ENCODE measurements around the gene LRRTM4. TPM values are rescaled to one million over a fixed set of nuclear protein-coding genes. Genes with fewer than 3 reads are reported as not detected.
A peak's percentile ranks its signal among the peaks of the same experiment; 100 is the strongest.

Gene LRRTM4
- total and polyA plus RNA-seq, 2 experiments from 2014 or later = 4.5 to 15.4 TPM

- no peak for TF ChIP-seq ZNF462 (CRISPR knock-in tag; IDR thresholded peaks at IDR 0.05)
- TF ChIP-seq STAT1 (IDR thresholded peaks at IDR 0.05; ENCODE audit: unreplicated experiment) = no peak
- TF ChIP-seq ETS1 (IDR thresholded peaks at IDR 0.05) = no peak
Observed at GRCh38 chr2:77013457-77013856, 508.7 kb downstream of the LRRTM4 start (continued).

- no peaks in the 10 kb centered on the region for H4K20me1 ChIP-seq (replicated peaks; ENCODE audit: insufficient read depth)
- H3K79me2 ChIP-seq (replicated peaks; ENCODE audit: insufficient read depth) = no peaks in the 10 kb centered on the region
- peaks cover 3% of the 10 kb centered on the region for H3K27me3 Mint-ChIP-seq (ENCODE audit: insufficient read depth, low read depth, poor library complexity)
- H3K36me3 Mint-ChIP-seq (ENCODE audit: low read depth) = peaks cover 10% of the 10 kb centered on the region; the same call in 1 of the 3 replicates
- H3K4me1 ChIP-seq (ENCODE audit: insufficient read depth) = peaks cover 32% of the 10 kb centered on the region
- no peaks in the 10 kb centered on the region for H3F3A ChIP-seq (replicated peaks; ENCODE audit: low read depth)
- peak overlapping the region; percentile 30 for H3K4me2 ChIP-seq
- H3K9me2 ChIP-seq (ENCODE audit: insufficient read depth) = no peaks in the 10 kb centered on the region
- no peak overlapping the region for H3K27ac ChIP-seq (ENCODE audit: low read depth)
- H3K4me3 ChIP-seq = no peak overlapping the region
- peak overlapping the region; percentile 71 for H3K27ac Mint-ChIP-seq
- H3K27me3 ChIP-seq (ENCODE audit: insufficient read depth) = no peaks in the 10 kb centered on the region
- no peaks in the 10 kb centered on the region for H3K36me3 ChIP-seq (ENCODE audit: insufficient read depth)
- no peak for ATAC-seq
- H3K4me3 Mint-ChIP-seq = no peak overlapping the region
- peaks cover 41% of the 10 kb centered on the region for H3K4me1 Mint-ChIP-seq
- no peak for DNase-seq (ENCODE audit: low spot score)
- no peak overlapping the region for H2AFZ ChIP-seq
- no peaks in the 10 kb centered on the region; the same call in 2 of the 3 replicates for H3K9me3 Mint-ChIP-seq
- TF ChIP-seq POLR2AphosphoS5 (IDR thresholded peaks at IDR 0.05; ENCODE audit: low read depth) (no peak), ETS1 (IDR thresholded peaks at IDR 0.05) (no peak), EZH2 (IDR thresholded peaks at IDR 0.05; ENCODE audit: low read depth, unreplicated experiment) (no peak), ZNF114 (CRISPR knock-in tag; IDR thresholded peaks at IDR 0.05) (no peak), CREB1 (CRISPR knock-in tag; IDR thresholded peaks at IDR 0.05; ENCODE audit: low read depth) (no peak), ZNF462 (CRISPR knock-in tag; IDR thresholded peaks at IDR 0.05) (no peak)
Observed at GRCh38 chr2:77009307-77009706, 512.9 kb downstream of the LRRTM4 start.
